ACC112 (cell line): ENCODE results near the gene DLGAP3.

Experiments
- H2AFZ ChIP-seq: fragments of 200-600 bp; sonication (generic); one replicate; pipeline ENCODE4 v1.6.0; 2017; ENCODE audit warnings: antibody characterized with exemption, low read length; ENCODE audit not compliant: unreplicated experiment
- H3K27ac ChIP-seq: fragments of 200-600 bp; sonication (generic); 2 replicates; pipeline ENCODE4 v1.5.1; 2014; ENCODE audit warnings: low read depth, mild to moderate bottlenecking, antibody characterized with exemption, low read length, moderate library complexity
- H3K27me3 ChIP-seq: fragments of 200-600 bp; sonication (generic); 2 replicates; pipeline ENCODE4 v1.6.1; 2014; ENCODE audit warnings: mild to moderate bottlenecking, antibody characterized with exemption, low read length, moderate library complexity, mixed read lengths; ENCODE audit not compliant: insufficient read depth
- H3K36me3 ChIP-seq: fragments of 200-600 bp; sonication (generic); 2 replicates; pipeline ENCODE4 v1.6.1; 2016; ENCODE audit warnings: mild to moderate bottlenecking, antibody characterized with exemption, low read length, moderate library complexity, mixed read lengths; ENCODE audit not compliant: insufficient read depth
- H3K4me1 ChIP-seq: fragments of 200-600 bp; sonication (generic); one replicate; pipeline ENCODE4 v1.6.1; 2016; ENCODE audit warnings: low read length, mixed read lengths; ENCODE audit not compliant: insufficient read depth, unreplicated experiment, control insufficient read depth
- H3K4me3 ChIP-seq: fragments of 200-600 bp; sonication (generic); 2 replicates; pipeline ENCODE4 v1.5.1; 2014; ENCODE audit warnings: mild to moderate bottlenecking, low read depth, low read length
- H3K79me2 ChIP-seq: fragments of 200-600 bp; sonication (generic); one replicate; pipeline ENCODE4 v1.6.0; 2016; ENCODE audit warnings: low read length; ENCODE audit not compliant: control insufficient read depth, unreplicated experiment, insufficient read depth

The DLGAP3 gene

GRCh38 chr1:34928699-34929496, 552 bp downstream of the DLGAP3 start:
- Histone ChIP-seq H3K27me3 (peaks cover 88% of the 10 kb centered on the region), H3K4me1 (no peaks in the 10 kb centered on the region), H3K4me3 (peak overlapping the region; percentile 65), H3K79me2 (no peaks in the 10 kb centered on the region), H3K36me3 (no peaks in the 10 kb centered on the region), H3K27ac (no peak overlapping the region), H2AFZ (no peak overlapping the region)

GRCh38 chr1:34928066-34928696, 1.3 kb downstream of the DLGAP3 start:
- no peak overlapping the region for H3K4me3 ChIP-seq
- no peaks in the 10 kb centered on the region for H3K36me3 ChIP-seq
- H3K27ac ChIP-seq = no peak overlapping the region
- no peaks in the 10 kb centered on the region for H3K4me1 ChIP-seq
- no peaks in the 10 kb centered on the region for H3K79me2 ChIP-seq
- peaks cover 88% of the 10 kb centered on the region for H3K27me3 ChIP-seq
- H2AFZ ChIP-seq = no peak overlapping the region

GRCh38 chr1:34927316-34927715, 2.1 kb downstream of the DLGAP3 start:
- H3K79me2 ChIP-seq = no peaks in the 10 kb centered on the region
- peaks cover 95% of the 10 kb centered on the region for H3K27me3 ChIP-seq
- H3K36me3 ChIP-seq = no peaks in the 10 kb centered on the region
- H2AFZ ChIP-seq = no peak overlapping the region
- no peak overlapping the region for H3K27ac ChIP-seq
- no peaks in the 10 kb centered on the region for H3K4me1 ChIP-seq
- no peak overlapping the region for H3K4me3 ChIP-seq

DNA sequence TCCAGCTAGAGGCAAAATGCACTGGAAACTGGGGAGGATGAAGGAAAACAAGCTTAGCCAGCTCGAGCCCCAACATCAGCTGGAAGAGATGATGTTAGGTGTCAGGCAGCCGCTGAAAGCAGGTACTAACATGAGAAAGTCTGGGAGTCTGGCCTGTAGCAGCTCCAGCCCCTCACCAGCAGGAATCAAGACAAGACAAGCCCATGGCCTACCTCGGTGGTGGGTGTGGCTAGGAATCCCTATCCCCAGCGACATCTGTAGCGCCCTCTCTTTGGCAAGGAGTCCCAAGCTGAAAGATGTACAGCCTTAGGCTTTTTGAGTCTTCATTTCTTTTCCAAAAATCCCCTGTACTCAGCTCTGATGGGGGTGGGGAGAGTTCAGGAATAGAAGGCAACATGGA, 2.6 kb downstream of the DLGAP3 start:
- Histone ChIP-seq H3K27ac (no peak overlapping the region), H2AFZ (no peak overlapping the region), H3K4me1 (no peaks in the 10 kb centered on the region), H3K79me2 (no peaks in the 10 kb centered on the region), H3K36me3 (no peaks in the 10 kb centered on the region), H3K4me3 (no peak overlapping the region), H3K27me3 (peaks cover 96% of the 10 kb centered on the region)

- no peaks in the 10 kb centered on the region for H3K36me3 ChIP-seq
- H2AFZ ChIP-seq = no peak overlapping the region
- H3K27me3 ChIP-seq = peaks cover 97% of the 10 kb centered on the region
- H3K79me2 ChIP-seq = no peaks in the 10 kb centered on the region
- no peaks in the 10 kb centered on the region for H3K4me1 ChIP-seq
- H3K27ac ChIP-seq = no peak overlapping the region
- no peak overlapping the region for H3K4me3 ChIP-seq
These were observed 3.3 kb downstream of the DLGAP3 start for GRCh38 chr1:34926156-34926555.

DNA sequence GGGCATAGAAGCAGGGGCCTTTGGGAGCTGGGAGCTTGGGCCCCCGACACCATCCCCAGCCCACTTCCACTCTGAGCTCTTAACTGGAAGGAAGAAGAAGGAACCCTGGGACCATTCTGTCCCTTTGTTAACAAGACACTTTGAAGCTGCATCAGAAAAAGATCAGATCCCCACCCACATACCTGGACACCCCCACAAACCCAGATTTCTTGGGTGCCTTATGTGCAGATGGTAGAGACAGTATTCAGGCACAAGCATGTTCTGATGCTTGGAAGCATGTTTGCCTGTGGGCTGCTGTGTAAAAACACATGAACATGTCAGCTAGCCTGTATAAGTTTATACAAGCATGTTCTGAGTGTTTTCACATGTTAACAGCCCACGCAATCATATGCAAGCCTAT, 3.7 kb downstream of the DLGAP3 start:
- Histone ChIP-seq H2AFZ (no peak overlapping the region), H3K27me3 (peaks cover 97% of the 10 kb centered on the region), H3K4me1 (no peaks in the 10 kb centered on the region), H3K4me3 (no peak overlapping the region), H3K27ac (no peak overlapping the region), H3K79me2 (no peaks in the 10 kb centered on the region), H3K36me3 (no peaks in the 10 kb centered on the region)

DNA sequence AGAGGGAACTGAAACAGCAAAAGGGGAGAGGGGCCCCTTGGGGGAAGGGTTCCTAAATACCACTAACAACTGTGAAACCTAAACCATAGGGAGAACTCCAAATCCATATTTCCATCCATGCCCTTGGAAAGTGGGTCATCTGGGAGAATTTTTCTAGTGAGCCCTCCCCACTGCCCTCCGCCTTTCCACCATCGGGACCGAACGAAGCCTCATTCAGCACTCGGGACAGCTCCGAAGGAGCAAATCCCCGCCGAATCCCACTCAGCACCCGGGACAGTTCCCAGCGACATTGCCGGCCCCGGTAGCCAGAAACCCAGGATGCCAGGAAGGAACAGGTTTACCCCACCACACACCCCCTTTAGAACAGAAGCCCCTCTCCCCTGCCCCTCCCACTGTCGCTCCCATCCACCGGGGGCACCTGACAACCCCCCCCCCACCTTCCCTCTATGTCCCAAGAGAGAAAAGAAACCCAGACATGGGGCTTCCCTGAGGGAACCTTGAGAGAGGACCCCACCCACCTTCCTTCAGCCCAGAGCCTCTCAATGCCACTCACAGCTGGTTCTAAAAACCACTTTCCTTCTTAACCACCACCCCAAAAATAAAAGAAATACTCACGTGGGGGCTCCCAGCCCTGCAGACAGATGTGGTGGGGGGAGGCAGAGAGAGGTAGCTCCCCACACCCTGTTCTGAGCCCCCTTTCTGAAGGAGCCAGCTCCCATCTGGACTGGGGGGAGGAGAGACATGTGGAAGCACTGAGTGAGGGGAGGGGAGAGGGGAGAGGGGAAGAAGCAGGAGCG, 4.5 kb downstream of the DLGAP3 start:
- H3K27me3 ChIP-seq = peaks cover 97% of the 10 kb centered on the region
- H2AFZ ChIP-seq = no peak overlapping the region
- H3K36me3 ChIP-seq = no peaks in the 10 kb centered on the region
- H3K4me3 ChIP-seq = no peak overlapping the region
- no peaks in the 10 kb centered on the region for H3K4me1 ChIP-seq
- H3K27ac ChIP-seq = no peak overlapping the region
- no peaks in the 10 kb centered on the region for H3K79me2 ChIP-seq

- Histone ChIP-seq H3K36me3 (no peaks in the 10 kb centered on the region), H3K4me1 (peaks cover 3% of the 10 kb centered on the region), H3K27ac (no peak overlapping the region), H2AFZ (no peak overlapping the region), H3K27me3 (peaks cover 89% of the 10 kb centered on the region), H3K4me3 (no peak overlapping the region), H3K79me2 (no peaks in the 10 kb centered on the region)
These were observed 6.0 kb downstream of the DLGAP3 start for GRCh38 chr1:34923490-34923889.

DNA sequence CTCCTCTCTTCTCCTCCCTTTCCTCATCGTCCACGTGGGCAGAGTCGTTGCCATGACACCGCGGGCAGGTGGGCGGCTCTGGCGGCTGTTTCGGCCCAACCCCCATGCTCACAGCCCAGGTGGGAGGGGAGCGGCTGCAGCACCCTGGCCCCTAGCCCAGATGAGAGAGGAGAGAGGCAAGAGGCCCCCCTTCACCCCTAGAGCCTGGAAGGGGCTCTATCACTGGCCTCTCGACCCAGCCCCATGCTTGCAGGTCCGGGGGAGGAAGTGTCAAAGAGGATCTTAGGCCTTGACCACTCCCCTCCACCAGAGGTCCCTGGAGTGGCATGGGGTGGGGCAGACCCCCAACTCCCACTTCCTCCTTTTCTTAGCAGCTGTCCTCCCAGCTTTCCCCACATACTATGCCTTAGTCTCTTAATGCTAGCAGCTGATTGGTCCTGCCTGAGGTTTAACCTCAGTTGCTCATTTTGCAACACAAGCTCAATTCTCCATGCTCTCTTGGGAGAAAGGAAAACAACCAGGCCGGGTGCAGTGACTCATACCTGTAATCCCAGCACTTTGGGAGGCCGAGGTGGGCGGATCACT, 10.4 kb downstream of the DLGAP3 start:
- peaks cover 58% of the 10 kb centered on the region for H3K27me3 ChIP-seq
- H3K36me3 ChIP-seq = no peaks in the 10 kb centered on the region
- H3K4me3 ChIP-seq = no peak overlapping the region
- H3K79me2 ChIP-seq = no peaks in the 10 kb centered on the region
- no peak overlapping the region for H3K27ac ChIP-seq
- H2AFZ ChIP-seq = no peak overlapping the region
- H3K4me1 ChIP-seq = peaks cover 3% of the 10 kb centered on the region

- no peak overlapping the region for H2AFZ ChIP-seq
- no peak overlapping the region for H3K27ac ChIP-seq
- H3K4me1 ChIP-seq = peaks cover 3% of the 10 kb centered on the region
- H3K36me3 ChIP-seq = no peaks in the 10 kb centered on the region
- no peaks in the 10 kb centered on the region for H3K79me2 ChIP-seq
- H3K27me3 ChIP-seq = peaks cover 58% of the 10 kb centered on the region
- no peak overlapping the region for H3K4me3 ChIP-seq
These were observed 11.0 kb downstream of the DLGAP3 start for GRCh38 chr1:34918386-34918976.
